HG03103 (cell line): ENCODE data around the gene EPS8L1.
"Not testable (repeated sequence)": the region's sequence is repeated elsewhere in the genome, so short reads cannot be mapped to it uniquely, and the experiment has no call there.

Experiments
- ATAC-seq: cut with Tn5 transposase; IDR thresholded peaks from one replicate; pipeline ENCODE4 v1.9.1; 2021; ENCODE audit warnings: low read depth; ENCODE audit not compliant: unreplicated experiment

The EPS8L1 gene

DNA sequence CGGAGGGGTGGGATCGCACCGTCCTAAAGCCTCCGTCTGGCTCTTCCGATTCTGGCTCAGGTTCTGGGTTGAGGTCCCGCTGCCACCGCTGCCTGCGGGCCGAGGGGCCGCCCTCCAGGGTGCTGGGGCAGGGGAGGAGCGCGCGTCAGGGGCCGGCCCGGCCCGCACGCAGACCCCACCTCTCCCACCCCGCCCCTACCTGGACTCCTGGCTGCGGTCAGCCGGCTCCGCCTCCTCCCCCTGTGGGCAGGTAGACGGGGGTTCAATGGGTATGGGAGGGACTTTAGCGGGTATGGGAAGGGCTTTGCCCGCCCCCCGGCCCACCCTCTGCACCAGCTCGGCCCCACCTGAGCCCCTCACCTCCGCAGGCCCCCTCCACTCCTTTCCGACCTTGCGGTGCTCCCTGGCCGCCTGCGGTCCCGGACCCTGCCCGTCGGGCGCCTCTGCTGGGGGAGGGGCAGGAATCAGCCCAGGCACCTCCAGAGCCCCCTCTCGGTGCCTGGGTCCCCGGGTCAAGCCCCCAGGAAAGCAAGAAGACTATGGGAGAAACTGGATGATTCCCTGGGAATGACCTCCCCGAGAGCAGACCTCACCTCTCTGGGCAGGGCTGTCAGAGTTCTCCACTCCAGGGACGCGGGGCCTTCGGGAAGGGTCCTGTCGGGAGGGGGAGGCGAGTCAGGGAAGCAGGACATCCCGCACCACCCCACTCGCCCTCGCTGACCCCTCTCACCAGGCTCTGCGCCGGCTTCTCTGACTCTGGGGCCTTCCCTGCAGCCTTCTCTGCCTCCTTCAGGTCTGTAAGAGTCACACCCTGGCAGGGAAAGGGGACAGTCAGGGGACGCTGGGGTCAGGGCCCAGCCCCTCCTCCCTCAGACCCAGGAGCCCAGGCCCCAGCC is 17.0 kb downstream of the EPS8L1 start:
- no peak for ATAC-seq

DNA sequence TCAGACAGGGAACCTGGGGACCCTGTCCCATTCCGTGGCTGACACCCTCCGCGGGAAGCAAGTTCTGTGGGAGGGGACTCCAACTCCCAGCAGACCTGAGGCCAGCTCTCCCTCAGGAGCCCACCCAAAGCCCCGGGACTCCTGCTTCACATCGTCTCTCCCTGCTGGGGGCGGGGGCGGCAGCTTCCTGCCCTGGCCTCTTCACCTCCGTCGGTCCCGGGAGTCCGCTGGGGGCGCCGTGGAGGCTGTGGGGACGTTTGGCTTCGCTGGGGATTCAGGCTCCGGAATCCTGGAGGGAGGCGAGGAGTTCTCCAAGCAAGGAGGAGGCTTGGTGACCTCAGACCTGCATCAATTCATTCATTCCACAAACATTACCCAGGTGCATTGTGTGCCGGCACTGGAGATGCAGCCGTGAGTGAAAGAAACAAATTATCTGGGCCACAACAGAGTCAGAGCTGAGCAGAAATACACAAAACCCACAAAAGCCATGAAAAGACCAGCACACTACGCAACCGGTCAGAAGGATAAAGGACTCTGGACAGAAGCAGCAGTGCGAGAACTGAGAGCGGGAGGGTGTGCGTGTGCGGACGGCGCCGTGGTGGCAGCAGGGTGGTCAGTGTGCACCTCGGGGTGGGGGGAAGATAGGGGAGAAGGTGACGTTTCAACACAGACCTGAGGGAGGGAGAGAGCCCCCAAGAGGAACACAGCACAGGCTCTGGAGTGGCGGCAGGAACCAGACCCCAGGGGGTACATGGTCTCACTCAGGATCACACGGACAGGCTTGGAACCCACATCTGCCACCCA is 19.0 kb downstream of the EPS8L1 start:
- ATAC-seq, result no peak

DNA sequence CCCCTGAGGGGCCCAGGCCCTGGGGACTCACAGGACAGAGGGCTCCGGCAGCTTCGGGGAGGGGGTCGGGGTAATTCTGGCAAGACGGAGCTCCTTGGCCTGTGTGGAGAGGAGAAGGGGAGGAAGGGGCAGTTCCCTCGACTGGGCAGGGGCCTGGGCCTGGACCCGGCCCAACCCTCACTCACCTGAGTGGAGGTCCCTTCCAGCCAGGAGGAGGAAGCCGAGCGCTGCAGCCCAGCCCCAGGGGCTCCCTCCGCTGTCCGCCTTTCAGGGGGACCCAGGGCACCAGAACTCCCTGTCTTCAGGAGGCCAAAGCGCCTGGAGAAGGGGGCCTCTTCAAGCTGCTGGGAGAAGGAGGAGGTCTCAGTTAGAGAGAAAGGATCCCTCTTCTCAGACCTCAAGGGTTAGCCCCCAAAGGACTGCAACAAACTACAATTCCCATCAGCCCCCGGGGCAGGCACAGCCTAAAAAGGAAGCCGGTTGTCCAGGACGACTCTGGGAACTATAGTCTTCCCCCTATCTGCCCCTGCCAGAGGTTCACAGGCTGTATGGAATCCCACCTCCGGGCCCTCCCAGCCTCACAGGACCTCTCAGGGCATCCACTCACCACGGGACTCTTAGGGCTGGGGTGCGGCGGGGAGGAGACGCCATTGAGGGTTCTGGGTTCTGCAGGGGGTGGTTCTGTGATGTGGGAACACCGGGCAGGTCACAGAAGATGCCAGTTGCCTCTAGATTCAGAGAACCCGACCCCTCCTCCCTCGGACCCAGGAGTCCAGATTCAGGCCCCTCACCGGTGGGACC is 19.8 kb downstream of the EPS8L1 start:
- no peak for ATAC-seq

DNA sequence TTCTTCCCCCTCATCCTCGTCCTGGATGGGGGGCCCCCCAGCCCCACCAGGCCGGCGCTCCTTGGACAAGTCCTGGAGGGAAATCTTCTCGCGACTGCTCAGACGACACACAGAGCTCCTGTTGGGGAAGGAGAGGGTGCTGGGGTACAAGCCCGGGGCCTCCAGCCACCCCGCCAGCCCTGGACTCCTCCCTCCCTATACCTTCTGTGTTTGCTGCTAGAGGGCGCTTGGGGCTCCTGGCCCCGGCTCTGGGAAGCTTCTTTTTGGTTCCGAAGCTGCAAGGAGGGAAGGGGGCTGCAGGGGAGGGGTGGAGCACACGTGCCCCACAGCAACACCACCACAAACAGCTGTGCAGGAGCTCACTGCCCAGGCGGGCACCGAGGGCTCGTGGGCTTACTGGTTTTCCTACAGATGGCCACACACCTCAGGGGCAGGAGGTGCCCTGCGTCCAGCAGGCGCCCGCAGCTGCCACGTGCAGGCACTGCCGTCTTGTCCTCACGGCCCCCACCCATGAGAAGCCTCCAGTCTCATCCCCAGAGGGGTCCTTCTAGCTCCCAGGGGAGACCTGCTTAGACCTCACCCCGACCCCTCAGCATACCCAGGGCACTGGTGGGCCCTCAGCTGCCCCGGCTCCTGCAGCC is 20.5 kb downstream of the EPS8L1 start:
- no peak for ATAC-seq

DNA sequence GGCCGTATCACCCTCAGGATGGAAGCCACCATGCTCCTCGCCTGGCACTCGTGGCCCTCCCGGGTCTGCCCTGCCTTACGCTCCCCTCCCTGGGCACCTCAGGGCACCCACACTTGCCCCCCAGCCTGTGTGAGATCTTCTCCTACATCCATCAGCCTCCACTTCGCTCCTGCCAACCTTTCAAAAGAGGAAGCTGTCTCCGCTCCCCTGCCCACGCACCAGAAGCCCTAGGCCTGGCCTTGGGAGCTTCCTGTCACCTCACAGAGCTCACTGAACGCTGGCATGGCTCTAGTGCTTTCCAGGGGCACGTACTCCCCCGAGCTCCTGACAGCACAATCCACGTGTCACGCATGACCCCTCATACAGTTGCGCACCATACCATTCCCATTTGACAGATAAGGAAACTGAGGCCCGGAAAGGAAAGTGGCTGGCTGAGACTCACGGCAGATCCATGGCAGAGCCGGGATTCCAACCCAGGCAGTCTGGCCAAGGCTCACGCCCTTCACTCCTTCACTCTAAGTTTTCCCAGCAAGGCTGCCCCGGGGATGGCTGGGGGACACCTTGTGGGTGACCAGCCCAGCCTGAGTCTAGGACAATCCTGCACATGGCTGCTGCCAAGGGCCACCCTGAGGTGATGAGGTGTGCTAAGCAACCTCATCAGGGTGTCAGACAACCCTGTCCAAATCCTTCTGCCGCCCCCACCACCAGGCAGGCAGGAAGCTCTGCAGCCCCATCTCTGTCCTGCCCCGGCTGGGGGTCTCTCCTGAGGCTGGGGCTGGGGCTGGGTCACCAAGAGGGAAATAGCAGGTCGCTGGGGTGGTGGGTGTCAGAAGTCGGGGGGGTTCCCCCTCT is 22.4 kb downstream of the EPS8L1 start:
- ATAC-seq, result no peak

DNA sequence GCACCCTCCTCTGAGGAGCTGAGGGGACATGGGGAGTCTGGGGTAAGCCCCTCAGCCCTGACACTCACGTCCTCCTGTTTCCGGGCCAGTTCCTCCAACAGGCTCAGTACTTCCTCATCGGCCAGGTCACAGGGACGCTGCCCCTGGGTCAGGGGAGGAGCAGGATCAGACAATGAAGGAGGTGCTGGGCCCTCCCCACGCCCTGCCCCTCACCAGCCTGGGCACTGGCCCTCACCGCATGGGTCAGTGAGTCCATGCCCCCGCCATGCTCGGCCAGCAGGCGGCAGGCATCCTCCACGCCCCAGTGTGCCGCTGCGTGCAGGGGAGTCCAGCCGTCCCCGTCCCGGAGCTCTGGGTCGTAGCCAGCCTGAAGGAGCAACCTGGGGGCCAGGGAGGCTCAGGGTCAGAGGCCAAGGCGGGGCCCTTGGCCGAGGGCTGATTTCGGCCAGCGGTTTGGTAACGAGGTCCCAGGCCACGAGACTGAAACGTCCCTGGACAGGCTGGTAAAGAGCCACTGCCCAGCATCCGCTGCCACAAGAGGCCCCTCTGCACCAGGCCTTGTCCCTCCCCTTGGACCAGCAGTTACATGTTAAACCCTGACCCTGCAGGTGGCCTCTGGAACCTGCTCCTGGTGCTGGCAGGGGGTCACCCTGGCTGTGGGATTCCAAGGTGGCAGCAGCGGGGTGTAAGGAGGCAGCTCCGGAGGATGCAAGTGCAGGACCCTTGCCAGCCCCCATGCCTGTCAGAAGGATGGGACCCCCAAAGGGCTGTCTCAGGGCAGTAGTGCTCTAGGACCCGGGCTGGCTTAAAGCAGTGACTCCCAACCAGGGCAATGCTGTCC is 23.3 kb downstream of the EPS8L1 start:
- ATAC-seq, result no peak

DNA sequence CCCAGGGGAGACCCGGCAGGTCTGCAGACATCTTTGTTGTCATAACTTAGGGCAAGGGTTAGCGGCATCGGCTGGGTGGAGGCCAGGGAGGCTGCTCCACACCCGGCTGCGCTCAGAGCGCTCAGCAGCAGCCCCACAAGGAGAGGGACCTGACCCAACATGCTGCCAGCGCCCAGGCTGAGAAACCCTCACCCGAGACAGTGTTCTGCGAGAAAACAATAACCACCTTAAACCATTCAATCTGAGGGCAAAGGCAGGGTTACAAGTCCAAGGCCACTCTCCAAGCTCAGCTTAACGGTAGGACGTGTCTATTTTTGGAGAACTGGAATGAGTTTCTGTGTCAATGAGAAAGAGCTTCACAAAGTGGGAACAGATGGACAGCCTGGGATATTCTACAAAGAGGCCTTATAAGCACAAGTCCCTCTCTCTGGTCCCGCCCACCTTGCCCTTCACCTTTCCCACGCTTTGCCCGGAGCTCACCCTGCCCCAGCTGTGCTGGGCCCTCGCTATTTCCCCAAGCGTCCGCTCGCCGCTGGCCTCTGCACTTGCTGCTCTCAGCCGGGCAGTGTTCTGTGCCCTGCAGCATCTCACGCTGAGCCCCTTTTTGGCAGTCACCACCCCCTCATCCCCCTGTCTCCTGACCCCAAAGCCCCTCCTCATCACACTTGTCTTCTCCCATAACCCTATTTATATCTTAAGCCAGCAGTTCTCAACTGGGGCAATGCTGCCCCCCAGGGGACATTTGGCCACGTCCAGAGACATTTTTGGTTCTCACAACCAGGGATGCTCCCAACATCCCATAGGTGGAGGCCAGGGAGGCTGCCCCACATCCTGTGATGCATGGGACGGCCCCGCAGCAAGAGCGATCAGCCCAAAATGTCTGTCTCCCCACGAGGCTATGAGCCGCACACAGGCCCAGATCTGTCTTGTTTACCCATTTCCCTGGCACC is 24.2 kb downstream of the EPS8L1 start:
- ATAC-seq, result no peak

DNA sequence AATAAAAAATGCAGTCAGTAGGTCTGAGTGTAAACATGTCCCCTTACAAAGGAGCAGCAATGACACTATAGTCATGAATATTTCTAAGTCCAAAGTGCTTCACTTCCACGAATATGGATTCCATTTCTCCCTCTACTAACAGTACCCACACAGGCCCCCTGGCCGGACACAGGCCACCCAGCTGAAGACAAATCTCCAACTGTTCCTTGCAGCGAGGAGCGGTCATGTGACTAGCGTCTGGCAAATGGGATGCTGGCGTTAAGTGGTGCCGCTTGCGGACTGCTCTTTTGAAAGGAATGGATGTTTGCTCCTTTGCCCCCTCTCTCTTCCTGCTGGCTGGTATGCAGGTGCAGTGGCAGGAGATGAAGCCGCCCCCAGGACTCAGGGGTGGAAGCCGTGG is 25.6 kb downstream of the EPS8L1 start:
- ATAC-seq, result no peak

DNA sequence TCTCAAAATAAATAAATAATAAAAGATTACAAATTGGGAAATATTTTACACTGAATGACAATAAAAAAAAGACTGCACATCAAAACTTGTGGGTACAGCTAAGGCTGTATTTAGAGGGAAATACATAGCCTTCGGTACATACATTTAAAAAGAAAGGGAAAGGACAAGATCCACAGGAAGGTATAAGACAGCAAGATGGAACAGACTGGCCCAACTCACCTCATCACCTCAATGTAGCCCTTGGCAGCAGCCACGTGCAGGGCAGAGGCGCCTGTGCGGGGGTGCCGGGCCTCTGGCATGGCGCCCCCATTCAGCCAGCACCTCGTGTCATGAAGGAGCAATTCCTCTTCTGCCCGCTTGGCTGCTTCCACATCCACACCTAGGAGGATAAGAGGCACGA is 27.5 kb downstream of the EPS8L1 start:
- no peak for ATAC-seq

DNA sequence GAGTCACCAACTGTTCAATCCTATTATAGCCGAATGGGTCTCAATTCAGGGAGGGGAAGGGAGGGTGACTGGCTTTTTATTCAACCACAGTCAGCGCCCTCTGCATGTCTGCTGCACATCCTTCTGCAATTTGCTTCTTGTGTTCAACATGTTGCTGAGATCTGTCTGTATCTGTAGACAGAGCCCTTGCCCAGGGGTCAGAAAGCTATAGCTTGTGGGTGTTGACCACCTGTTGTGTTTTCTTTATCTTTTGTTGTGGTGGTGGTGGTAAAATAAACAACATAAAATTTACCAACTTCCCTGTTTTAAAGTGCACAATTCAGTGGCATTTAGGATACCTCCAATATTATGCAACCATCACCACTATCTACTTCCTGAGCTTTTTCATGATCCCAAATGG is 29.6 kb downstream of the EPS8L1 start:
- no peak for ATAC-seq

DNA sequence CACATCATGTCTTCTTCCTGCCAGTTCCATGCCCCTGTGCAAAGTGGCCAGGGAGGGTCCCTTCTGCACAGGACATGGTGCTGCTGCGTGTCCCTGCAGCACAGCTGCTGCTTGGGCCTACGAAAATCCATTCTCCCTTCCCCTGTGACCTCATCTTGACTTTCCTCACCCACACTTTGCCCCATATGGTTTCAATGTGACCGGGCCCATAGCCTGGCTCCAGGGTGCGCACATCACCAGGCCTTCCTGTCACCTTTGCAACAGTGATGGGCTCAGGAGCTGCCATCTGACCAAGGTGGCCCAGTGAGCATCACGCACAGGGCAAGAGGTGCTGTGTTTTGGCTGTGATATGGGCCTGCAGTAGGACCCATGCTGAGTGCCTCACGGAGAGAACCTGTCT is 30.9 kb downstream of the EPS8L1 start:
- no peak for ATAC-seq

DNA sequence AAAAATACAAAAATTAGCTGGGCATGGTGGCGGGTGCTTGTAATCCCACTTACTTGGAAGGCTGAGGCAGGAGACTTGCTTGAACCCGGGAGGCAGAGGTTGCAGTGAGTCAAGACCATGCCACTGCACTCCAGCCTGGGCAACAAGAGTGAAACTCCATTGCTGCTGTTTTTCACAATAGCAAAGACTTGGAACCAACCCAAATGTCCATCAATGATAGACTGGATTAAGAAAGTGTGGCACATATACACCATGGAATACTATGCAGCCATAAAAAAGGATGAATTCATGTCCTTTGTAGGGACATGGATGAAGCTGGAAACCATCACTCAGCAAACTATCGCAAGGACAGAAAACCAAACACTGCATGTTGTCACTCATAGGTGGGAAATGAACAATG is 31.6 kb downstream of the EPS8L1 start:
- ATAC-seq, result not testable (repeated sequence)

DNA sequence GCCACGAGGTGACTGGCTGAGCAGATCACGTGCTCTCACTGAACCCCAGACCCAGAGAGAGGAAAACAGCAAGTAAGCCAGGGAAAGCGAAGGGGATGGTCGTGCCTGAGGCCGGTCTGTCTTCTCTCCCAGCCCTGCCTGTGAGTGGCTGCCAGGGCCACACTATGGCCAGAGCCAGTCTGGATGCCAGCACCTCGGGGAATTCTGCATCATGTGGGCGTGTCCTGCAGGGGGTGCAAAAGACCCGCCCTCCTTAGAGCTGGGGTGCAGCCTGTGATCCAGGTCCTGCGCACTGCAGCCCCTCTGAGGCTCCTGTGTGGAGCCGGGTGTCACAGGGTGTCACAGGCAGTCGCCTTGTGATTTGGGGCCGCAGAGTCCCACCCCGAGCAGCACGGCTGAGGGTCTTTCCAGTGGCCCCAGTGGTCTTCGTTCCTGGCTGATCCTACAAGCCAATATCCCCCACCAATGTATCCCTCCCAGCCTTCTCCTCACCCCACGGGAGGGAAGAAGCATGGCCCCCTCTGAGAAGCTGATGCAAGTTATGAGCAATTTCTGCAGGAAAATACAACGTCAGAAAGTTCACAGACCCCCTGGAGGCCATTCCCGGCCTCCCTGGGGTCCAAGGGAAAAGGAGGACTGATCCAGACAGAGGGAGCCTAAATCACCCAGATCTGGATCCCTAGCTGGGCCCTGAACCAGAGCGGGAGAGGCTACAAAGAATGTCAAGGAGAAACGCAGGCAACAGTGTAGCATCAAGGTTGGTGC is 34.0 kb downstream of the EPS8L1 start:
- no peak for ATAC-seq

DNA sequence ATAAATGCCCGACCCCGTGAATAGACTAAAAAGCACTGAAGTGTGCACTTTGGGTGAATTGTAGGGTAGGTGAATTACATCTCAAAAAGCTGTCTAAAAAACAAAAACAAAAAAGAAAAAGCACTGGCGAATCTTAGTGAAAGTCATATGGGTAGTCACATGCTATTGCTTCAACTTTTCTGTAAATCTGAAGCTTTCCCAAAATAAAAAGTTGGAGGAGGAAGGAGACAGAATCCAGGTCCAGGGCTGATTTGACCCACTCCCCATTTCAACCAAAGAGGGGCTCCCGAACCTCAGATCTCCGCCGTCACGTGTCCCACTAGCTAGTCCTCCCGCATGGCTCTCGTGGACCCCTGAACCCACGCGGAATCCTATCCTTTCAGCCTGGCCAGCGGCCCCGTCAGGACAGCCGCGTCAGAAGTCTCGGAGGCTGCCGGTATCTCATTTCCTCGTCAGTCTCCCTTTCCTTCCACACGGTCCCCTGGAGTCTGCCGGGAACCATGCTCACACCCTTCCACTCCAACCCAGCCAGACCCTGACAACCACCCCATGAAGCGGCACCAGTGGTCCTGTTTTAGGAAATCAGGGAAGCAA is 35.7 kb downstream of the EPS8L1 start:
- ATAC-seq, result no peak

DNA sequence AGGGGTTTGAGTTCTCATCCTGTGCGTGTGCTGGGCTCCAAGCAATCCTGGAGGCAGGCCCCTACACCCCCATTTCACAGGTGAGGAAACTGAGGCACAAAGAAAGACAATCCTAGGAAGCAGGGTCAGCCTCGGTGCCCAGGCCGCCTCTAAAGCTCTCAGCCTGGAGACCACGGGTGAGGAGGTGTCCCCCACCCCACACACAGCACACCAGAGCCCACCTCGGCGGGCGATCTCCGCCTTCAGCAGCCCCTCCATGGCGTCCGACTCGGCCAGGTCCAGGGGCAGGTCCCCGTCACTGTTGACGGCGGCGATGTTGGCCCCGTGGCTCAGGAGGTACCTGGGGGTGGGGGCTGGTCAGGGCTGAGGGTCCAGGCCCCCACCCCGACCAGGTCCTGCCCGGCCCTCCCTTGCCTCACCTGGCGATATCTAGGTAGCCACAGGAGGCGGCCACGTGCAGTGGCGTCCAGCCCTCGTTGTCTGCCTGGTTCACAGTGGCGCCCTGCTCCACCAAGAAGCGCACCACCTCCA is 36.6 kb downstream of the EPS8L1 start:
- ATAC-seq, result no peak
